Trophoblast cell (in vitro differentiated cells and primary cell): ENCODE data around the gene TMEM53.
A peak's percentile ranks its signal among the peaks of the same experiment; 100 is the strongest.

Experiments
- DNase-seq, 2 donors: peaks; one replicate each; pipeline ENCODE4 v3.0.0-alpha.2; 2016
- H2AFZ ChIP-seq: 2 replicates; pipeline ENCODE4 v1.6.1; 2013; ENCODE audit warnings: low read length, moderate library complexity, mild to moderate bottlenecking; ENCODE audit not compliant: insufficient read depth, poor library complexity
- H2AK5ac ChIP-seq: 2 replicates; pipeline ENCODE4 v1.6.1; 2013; ENCODE audit warnings: mild to moderate bottlenecking, low read length
- H2BK120ac ChIP-seq: 2 replicates; pipeline ENCODE4 v1.6.1; 2013; ENCODE audit warnings: low read length, mild to moderate bottlenecking, moderate library complexity; ENCODE audit not compliant: insufficient read depth, poor library complexity
- H2BK12ac ChIP-seq: 2 replicates; pipeline ENCODE4 v1.6.1; 2013; ENCODE audit warnings: mild to moderate bottlenecking, low read length, moderate library complexity
- H2BK5ac ChIP-seq: 2 replicates; pipeline ENCODE4 v1.6.1; 2013; ENCODE audit warnings: low read length, low read depth, moderate library complexity, mild to moderate bottlenecking; ENCODE audit not compliant: poor library complexity
- H3K14ac ChIP-seq: 2 replicates; pipeline ENCODE4 v1.6.1; 2013; ENCODE audit warnings: mild to moderate bottlenecking, low read length
- H3K18ac ChIP-seq: 2 replicates; pipeline ENCODE4 v1.6.1; 2013; ENCODE audit warnings: mild to moderate bottlenecking, low read length
- H3K23ac ChIP-seq: 2 replicates; pipeline ENCODE4 v1.6.1; 2013; ENCODE audit warnings: low read length
- H3K27ac ChIP-seq: 2 replicates; pipeline ENCODE4 v1.5.1; 2013; ENCODE audit warnings: low read depth, mild to moderate bottlenecking, inconsistent platforms, low read length, moderate library complexity
- H3K27me3 ChIP-seq: 2 replicates; pipeline ENCODE4 v1.6.1; 2013; ENCODE audit warnings: inconsistent platforms, mild to moderate bottlenecking, low read length, moderate library complexity; ENCODE audit not compliant: insufficient read depth
- H3K36me3 ChIP-seq, 2 experiments: 1 replicate in 1 of 2; 2 replicates in 1 of 2; pipeline ENCODE4 v1.6.1; 2013; ENCODE audit warnings: low read length in 2 of 2, mild to moderate bottlenecking in 2 of 2, moderate library complexity in 1 of 2; ENCODE audit not compliant: insufficient read depth in 2 of 2, control insufficient read depth in 1 of 2
- H3K4ac ChIP-seq: 2 replicates; pipeline ENCODE4 v1.6.1; 2013; ENCODE audit warnings: low read depth, mild to moderate bottlenecking, low read length, moderate library complexity
- H3K4me1 ChIP-seq, 2 experiments: 1 replicate in 1 of 2; 2 replicates in 1 of 2; pipeline ENCODE4 v1.6.1; 2013; ENCODE audit warnings: low read length in 2 of 2, mild to moderate bottlenecking in 2 of 2, moderate library complexity in 1 of 2; ENCODE audit not compliant: insufficient read depth in 2 of 2, control insufficient read depth in 1 of 2
- H3K4me2 ChIP-seq: 2 replicates; pipeline ENCODE4 v1.6.1; 2013; ENCODE audit warnings: inconsistent platforms, mild to moderate bottlenecking, low read length, moderate library complexity
- H3K4me3 ChIP-seq: 2 replicates; pipeline ENCODE4 v1.5.1; 2013; ENCODE audit warnings: mild to moderate bottlenecking, low read depth, low read length, inconsistent platforms
- H3K79me1 ChIP-seq: one replicate; pipeline ENCODE4 v1.6.1; 2013; ENCODE audit warnings: low read length
- H3K79me2 ChIP-seq: 2 replicates; pipeline ENCODE4 v1.6.1; 2013; ENCODE audit warnings: low read length, mild to moderate bottlenecking; ENCODE audit not compliant: control insufficient read depth, insufficient read depth, poor library complexity
- H3K9ac ChIP-seq: 2 replicates; pipeline ENCODE4 v1.6.1; 2013; ENCODE audit warnings: mild to moderate bottlenecking, low read length
- H3K9me3 ChIP-seq: 2 replicates; pipeline ENCODE4 v1.6.1; 2013; ENCODE audit warnings: low read depth, mild to moderate bottlenecking, control low read depth, inconsistent platforms, low read length; ENCODE audit not compliant: insufficient read depth
- H4K12ac ChIP-seq: 2 replicates; pipeline ENCODE4 v1.6.1; 2013; ENCODE audit warnings: low read depth, mild to moderate bottlenecking, low read length, moderate library complexity
- H4K8ac ChIP-seq: 2 replicates; pipeline ENCODE4 v1.6.1; 2013; ENCODE audit warnings: low read depth, mild to moderate bottlenecking, low read length, moderate library complexity
- H4K91ac ChIP-seq: one replicate; pipeline ENCODE4 v1.6.1; 2013; ENCODE audit warnings: low read depth, mild to moderate bottlenecking, low read length, moderate library complexity
- whole genome bisulfite sequencing: extraction: QIAGEN DNeasy Blood & Tissue Kit; methylation state at CpG from one replicate; pipeline ENCODE4 v1.1.7; 2013; ENCODE audit warnings: missing lambda C conversion rate; ENCODE audit not compliant: insufficient read length, insufficient coverage; ENCODE audit errors: extremely low coverage; 5-methylcytosine and 5-hydroxymethylcytosine counted together

The TMEM53 gene

DNA sequence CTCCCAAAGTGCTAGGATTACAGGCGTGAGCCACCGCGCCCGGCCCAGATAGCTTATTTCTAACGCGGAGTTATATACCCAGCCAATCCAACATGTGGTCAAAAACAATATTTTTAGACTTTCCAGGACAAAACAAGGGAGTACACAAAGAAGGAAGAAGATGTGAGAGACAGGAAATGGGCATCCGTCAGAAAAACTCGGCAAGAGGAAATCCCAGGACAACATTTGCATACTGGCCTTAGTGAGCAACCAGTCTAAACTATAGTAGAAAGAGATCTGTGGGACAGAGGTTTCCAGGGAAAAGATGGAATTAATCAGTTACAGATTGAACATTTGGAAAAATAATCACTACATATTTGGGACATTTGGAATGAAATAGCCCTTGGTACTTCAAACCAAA lies 11.6 kb upstream of the TMEM53 start:
- Histone ChIP-seq H2BK12ac (no peak overlapping the region), H3K4me3 (no peak overlapping the region), H2BK120ac (no peak overlapping the region), H3K14ac (no peak overlapping the region), H4K91ac (no peak overlapping the region), H3K4ac (no peak overlapping the region), H2AFZ (no peak overlapping the region), H2AK5ac (no peak overlapping the region), H3K18ac (no peak overlapping the region), H3K79me1 (no peaks in the 10 kb centered on the region), H3K9ac (no peak overlapping the region), H2BK5ac (no peak overlapping the region), H3K27ac (no peak overlapping the region), H3K27me3 (peaks cover 2% of the 10 kb centered on the region), H3K23ac (no peak overlapping the region), H3K4me1 (no peaks in the 10 kb centered on the region), H3K79me2 (no peaks in the 10 kb centered on the region), H4K8ac (no peak overlapping the region), H3K36me3 (no peaks in the 10 kb centered on the region), H3K4me2 (no peak overlapping the region), H3K9me3 (no peaks in the 10 kb centered on the region), H4K12ac (no peak overlapping the region)
- WGBS, result no CpG with 5 or more reads among the region's 8 CpGs
- DNase-seq, result no peak

DNA sequence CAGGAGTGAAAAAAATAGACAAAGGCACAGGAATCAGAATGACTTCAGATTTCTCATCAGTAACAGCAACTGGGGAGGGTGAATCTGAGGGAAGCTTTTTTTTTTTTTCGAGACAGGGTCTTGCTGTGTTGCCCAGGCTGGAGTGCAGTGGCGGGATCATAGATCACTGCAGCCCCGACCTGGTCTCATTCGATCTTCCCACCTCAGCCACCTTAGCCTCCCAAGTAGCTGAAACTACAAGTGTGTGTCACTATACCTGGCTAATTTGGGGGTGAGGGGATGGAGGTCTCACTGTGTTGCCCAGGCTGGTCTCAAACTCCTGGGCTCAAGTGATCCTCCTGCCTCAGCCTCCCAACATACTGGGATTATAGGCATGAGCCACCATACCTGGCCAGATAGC lies 10.9 kb upstream of the TMEM53 start:
- DNase-seq, result no peak
- H3K4me2 ChIP-seq, result no peak overlapping the region
- no peak overlapping the region for H3K27ac ChIP-seq
- no peak overlapping the region for H2AFZ ChIP-seq
- H3K36me3 ChIP-seq, result no peaks in the 10 kb centered on the region
- H3K27me3 ChIP-seq, result peaks cover 2% of the 10 kb centered on the region
- H3K4me1 ChIP-seq, result no peaks in the 10 kb centered on the region
- H4K91ac ChIP-seq, result no peak overlapping the region
- H3K9ac ChIP-seq, result no peak overlapping the region
- H4K8ac ChIP-seq, result no peak overlapping the region
- H2BK120ac ChIP-seq, result no peak overlapping the region
- H3K9me3 ChIP-seq, result no peaks in the 10 kb centered on the region
- H4K12ac ChIP-seq, result no peak overlapping the region
- H3K14ac ChIP-seq, result no peak overlapping the region
- H3K4me3 ChIP-seq, result no peak overlapping the region
- no peak overlapping the region for H2BK5ac ChIP-seq
- H3K79me1 ChIP-seq, result no peaks in the 10 kb centered on the region
- H3K79me2 ChIP-seq, result no peaks in the 10 kb centered on the region
- no peak overlapping the region for H3K4ac ChIP-seq
- H2BK12ac ChIP-seq, result no peak overlapping the region
- no peak overlapping the region for H2AK5ac ChIP-seq
- WGBS, result no CpG with 5 or more reads among the region's 4 CpGs
- no peak overlapping the region for H3K18ac ChIP-seq
- no peak overlapping the region for H3K23ac ChIP-seq

DNA sequence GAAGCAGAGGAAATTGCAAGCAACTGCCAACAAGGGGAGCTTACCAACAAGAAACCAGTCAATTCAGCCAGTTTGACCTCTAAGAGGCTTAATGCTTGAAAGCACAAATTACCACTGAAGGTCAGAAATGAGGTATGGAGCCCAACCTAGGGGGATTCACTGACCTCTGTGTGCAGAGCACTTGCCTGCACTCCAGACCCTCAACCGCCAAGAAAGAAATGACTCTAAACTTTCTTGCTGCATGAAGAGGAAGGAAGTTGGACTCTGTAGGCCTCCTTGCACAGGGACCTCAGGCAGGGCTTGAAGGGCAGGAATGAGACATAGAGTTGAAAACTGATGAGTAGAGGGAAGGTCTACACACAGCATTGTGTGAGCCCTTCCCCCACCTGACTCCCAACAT lies 10.2 kb upstream of the TMEM53 start:
- Histone ChIP-seq H3K4me1 (no peaks in the 10 kb centered on the region), H4K12ac (no peak overlapping the region), H3K79me2 (no peaks in the 10 kb centered on the region), H3K4me2 (no peak overlapping the region), H3K27me3 (peaks cover 2% of the 10 kb centered on the region), H3K4me3 (no peak overlapping the region), H3K27ac (no peak overlapping the region), H2AFZ (no peak overlapping the region), H4K91ac (no peak overlapping the region), H3K9me3 (no peaks in the 10 kb centered on the region), H4K8ac (no peak overlapping the region), H2BK5ac (no peak overlapping the region), H3K18ac (no peak overlapping the region), H3K4ac (no peak overlapping the region), H2BK120ac (no peak overlapping the region), H2BK12ac (no peak overlapping the region), H2AK5ac (no peak overlapping the region), H3K9ac (no peak overlapping the region), H3K14ac (no peak overlapping the region), H3K79me1 (no peaks in the 10 kb centered on the region), H3K23ac (no peak overlapping the region), H3K36me3 (no peaks in the 10 kb centered on the region)
- no CpG with 5 or more reads among the region's 1 CpG for WGBS
- DNase-seq, result no peak

DNA sequence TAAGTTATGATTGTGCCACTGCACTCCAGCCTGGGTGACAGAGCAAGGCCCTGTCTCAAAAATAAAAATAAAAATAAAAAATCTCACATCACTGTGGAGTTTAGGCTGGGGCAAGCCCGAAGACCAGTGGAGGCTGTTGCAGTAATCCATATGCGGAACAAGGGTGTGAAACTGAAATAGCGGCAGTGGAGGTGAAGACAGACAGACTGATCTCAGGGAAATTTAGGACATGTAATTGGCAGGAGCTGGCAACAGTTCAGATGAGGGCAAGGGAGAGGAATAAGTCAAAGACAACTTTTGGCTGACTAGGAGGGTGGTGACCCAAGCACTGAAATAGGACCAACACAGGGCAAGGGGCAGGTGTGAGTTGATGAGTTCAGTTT lies 8.6 kb upstream of the TMEM53 start:
- no peaks in the 10 kb centered on the region for H3K79me1 ChIP-seq

More for the DNA sequence above, 8.6 kb upstream of the TMEM53 start:
- Histone ChIP-seq H2AK5ac (no peak overlapping the region), H3K18ac (no peak overlapping the region), H3K27me3 (peaks cover under 1% of the 10 kb centered on the region), H4K91ac (no peak overlapping the region), H2BK5ac (no peak overlapping the region), H2AFZ (no peak overlapping the region), H3K27ac (no peak overlapping the region), H3K9ac (peak overlapping the region; percentile 36), H4K8ac (no peak overlapping the region), H3K4me1 (no peaks in the 10 kb centered on the region), H3K79me2 (no peaks in the 10 kb centered on the region), H4K12ac (no peak overlapping the region), H2BK12ac (no peak overlapping the region), H3K4me2 (no peak overlapping the region), H3K36me3 (no peaks in the 10 kb centered on the region), H3K23ac (no peak overlapping the region), H3K9me3 (no peaks in the 10 kb centered on the region), H3K4ac (no peak overlapping the region), H3K4me3 (no peak overlapping the region), H3K14ac (no peak overlapping the region), H2BK120ac (no peak overlapping the region)
- no CpG with 5 or more reads among the region's 3 CpGs for WGBS
- no peak for DNase-seq
